ENCODE measurements around the gene SLC25A48.
A peak's percentile ranks its signal among the peaks of the same experiment; 100 is the strongest.

Gene SLC25A48

DNA sequence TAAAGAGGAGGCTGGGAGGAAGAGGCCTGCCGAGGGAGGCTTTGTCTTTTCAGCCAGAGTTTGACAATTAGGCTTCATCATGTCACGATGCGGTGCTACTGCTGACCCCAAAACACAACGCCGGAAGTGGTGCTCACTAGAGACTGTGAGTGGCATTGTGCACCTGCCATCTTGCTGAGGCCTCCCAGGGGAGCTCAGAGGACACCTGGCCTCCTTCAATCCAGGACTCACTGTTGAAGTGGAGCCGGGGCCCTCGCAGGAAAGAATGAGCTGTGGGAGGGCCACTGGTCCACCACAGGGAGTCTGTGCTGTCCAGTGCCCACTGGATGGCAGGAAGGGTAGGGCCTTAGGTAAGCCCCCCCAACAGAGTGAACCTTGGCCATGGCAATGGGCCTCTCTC is 12.7 kb upstream of the SLC25A48 start:
- no peaks in the 10 kb centered on the region for H3K36me3 ChIP-seq
- H4K20me1 ChIP-seq = no peaks in the 10 kb centered on the region
- no peaks in the 10 kb centered on the region for H3K27me3 ChIP-seq
- H3K4me2 ChIP-seq = peak overlapping the region in 8 of 11 experiments; percentile 10 to 53 (median 28); a peak in 11 of 22 replicates
- H3K27ac ChIP-seq = no peak overlapping the region
- peaks cover 0 to 10% (median 7%) of the 10 kb centered on the region in 10 experiments; a peak in 9 of 20 replicates for H3K4me1 ChIP-seq
- H3K4me3 ChIP-seq = no peak overlapping the region
- TF ChIP-seq Cebpa-rat (IDR thresholded peaks at IDR 0.05) = no peak
- H3K9me3 ChIP-seq (replicated peaks in 1 of 11) = no peaks in the 10 kb centered on the region
- H3K9ac ChIP-seq = no peak overlapping the region

DNA sequence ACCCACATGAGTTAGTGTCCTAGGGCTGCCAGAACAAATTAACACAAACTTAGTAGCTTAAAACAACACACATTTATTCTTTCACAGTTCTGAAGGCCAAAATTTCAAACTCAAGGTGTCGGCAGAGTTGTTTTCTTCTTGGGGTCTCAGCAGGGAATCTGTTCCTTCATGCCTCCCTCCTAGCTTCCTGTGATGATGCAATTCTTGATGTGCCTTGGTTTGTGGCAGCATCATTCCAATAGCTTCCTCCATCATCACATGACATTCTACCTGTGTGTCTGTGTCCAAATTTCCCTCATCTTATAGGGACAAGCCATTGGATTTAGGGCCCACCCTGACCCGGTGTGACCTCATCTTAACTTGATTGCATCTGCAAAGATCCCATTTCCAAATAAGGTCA is 12.2 kb upstream of the SLC25A48 start:
- Histone ChIP-seq H3K4me3 (no peak overlapping the region), H3K9ac (no peak overlapping the region), H3K27ac (no peak overlapping the region), H3K27me3 (no peaks in the 10 kb centered on the region), H3K9me3 (replicated peaks in 1 of 11) (no peaks in the 10 kb centered on the region), H3K36me3 (no peaks in the 10 kb centered on the region), H3K4me1 (peaks cover 0 to 10% (median 7%) of the 10 kb centered on the region in 10 experiments; a peak in 9 of 20 replicates), H4K20me1 (no peaks in the 10 kb centered on the region), H3K4me2 (peak overlapping the region in 7 of 11 experiments; percentile 10 to 53 (median 24); a peak in 5 of 22 replicates)
- 0 out of 22 replicates have a peak, but pooled peaks of 1 of the 11 experiments have one; percentile 20 for TF ChIP-seq Cebpa-rat (IDR thresholded peaks at IDR 0.05)

DNA sequence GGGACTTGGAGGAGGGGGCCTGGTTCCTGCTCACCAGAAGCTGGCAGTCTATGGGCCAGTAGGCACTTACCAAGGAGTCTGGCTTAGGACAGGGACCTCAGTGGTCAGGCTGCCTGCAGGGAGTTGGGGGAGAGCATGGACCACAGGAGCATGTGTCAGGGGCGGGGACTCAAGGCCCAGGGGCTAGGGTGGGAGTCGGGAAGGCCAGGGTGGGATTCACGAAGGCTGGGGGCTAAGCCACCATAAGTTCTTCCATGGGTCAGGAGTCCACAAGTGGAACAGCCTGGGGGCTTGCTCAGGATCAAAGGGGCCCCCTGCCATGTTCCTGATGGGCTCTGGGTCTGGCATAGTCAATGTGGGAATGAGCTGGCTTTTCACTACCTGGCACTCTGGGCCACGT is 11.5 kb upstream of the SLC25A48 start:
- Histone ChIP-seq H3K4me1 (peaks cover 0 to 10% (median 7%) of the 10 kb centered on the region in 10 experiments; a peak in 9 of 20 replicates), H4K20me1 (no peaks in the 10 kb centered on the region)

DNA sequence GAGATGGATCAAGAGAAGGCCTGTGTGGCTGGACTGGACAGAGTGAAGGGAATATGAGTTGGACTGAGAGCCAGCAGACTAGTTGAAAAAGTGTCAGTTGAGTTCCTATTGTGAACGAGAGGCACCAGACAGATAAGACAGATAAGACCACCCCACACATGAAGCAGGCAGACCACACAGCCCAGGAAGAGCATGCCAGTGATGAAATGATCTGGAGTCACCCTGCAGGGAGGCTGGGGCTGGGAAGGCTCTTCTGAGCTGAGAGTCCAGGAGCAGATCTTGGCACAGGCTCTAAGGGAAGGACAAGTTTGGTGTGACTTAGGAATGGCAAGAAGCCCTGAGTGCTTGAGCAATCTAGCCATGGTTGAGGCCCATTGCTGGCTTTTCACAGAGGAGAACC is 10.6 kb upstream of the SLC25A48 start:
- Histone ChIP-seq H3K4me2 (no peak overlapping the region), H3K9me3 (replicated peaks in 1 of 11) (no peaks in the 10 kb centered on the region), H3K9ac (no peak overlapping the region), H3K4me3 (no peak overlapping the region), H3K4me1 (peaks cover 0 to 10% (median 7%) of the 10 kb centered on the region in 10 experiments; a peak in 9 of 20 replicates), H3K27ac (no peak overlapping the region), H4K20me1 (no peaks in the 10 kb centered on the region), H3K27me3 (no peaks in the 10 kb centered on the region), H3K36me3 (no peaks in the 10 kb centered on the region)
- TF ChIP-seq Cebpa-rat (IDR thresholded peaks at IDR 0.05) = no peak

More for the DNA sequence above, 11.5 kb upstream of the SLC25A48 start:
- Histone ChIP-seq H3K4me3 (no peak overlapping the region), H3K4me2 (no peak overlapping the region), H3K36me3 (no peaks in the 10 kb centered on the region), H3K9ac (no peak overlapping the region), H3K27me3 (no peaks in the 10 kb centered on the region), H3K9me3 (replicated peaks in 1 of 11) (no peaks in the 10 kb centered on the region), H3K27ac (no peak overlapping the region)
- TF ChIP-seq Cebpa-rat (IDR thresholded peaks at IDR 0.05) = no peak

DNA sequence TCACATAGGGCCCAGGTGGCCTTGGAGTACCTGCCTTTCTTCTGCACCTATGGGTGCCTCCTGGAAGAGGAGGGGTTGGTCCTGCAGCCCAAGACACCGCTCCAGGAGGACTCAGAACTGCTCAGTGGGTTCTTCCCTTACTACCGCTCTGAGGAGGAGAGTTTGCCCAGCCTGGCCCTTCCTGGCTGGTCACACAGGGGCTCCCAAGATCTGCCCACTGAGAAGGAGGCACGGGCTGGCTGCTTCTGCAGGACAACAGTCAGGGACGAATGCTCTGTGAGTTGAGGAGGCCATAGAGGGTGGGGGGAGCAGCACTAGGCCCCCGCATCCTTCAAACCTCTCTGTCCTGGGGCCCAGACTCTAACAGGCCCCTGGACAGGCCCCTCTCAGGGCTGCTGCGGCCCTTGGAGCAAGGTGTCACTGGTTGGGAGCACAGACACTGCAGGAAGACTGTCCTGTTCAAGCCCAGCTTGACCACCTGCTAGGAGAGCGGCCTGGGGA is 9.9 kb upstream of the SLC25A48 start:
- Histone ChIP-seq H3K4me1 (peaks cover 0 to 10% (median 7%) of the 10 kb centered on the region in 10 experiments; a peak in 9 of 20 replicates), H3K27ac (no peak overlapping the region), H3K9ac (no peak overlapping the region), H4K20me1 (no peaks in the 10 kb centered on the region), H3K4me2 (no peak overlapping the region), H3K4me3 (no peak overlapping the region), H3K9me3 (replicated peaks in 1 of 11) (no peaks in the 10 kb centered on the region), H3K27me3 (no peaks in the 10 kb centered on the region), H3K36me3 (no peaks in the 10 kb centered on the region)
- TF ChIP-seq Cebpa-rat (IDR thresholded peaks at IDR 0.05) = no peak

DNA sequence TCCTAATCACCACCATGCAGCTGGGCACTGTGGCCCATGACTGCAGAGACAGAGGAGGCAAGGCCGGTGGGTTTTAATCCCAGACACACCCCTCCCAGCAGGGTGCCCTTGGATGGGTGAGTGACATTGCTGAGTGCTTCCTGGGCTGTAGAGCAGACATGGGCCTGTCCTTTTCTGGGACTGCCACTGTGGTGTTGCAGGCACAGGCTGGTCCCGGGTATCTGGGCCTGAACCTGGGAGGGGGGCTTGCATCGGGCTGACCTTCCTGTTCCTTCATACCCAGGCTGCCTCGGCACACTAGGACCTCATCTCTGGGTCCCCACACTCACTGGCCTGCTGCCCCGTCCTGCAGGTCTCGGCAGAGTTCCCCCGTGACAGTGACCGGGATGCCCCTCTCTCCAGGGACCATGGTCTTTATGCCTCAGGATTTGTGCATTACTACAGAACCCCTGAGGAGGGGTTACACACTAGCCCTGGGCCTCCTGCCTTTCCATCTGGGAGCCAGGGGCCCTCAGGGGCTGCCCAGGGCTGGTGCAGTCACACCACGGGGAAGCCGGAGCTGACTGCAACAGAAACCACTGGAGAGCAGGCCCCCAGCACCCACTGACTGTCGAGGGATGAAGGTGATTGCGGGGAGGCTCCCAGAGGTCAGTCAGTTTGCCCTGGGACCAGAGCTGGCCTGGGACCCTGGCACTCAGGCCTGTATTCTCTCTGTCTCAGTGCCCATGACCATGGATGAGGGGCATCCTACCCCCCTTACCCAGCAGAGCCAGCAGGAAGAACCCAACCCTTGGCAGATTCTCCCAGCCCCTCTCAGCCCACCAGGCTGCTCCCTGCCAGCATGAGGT is 8.9 kb upstream of the SLC25A48 start:
- Histone ChIP-seq H3K27ac (no peak overlapping the region), H3K9ac (no peak overlapping the region), H3K27me3 (no peaks in the 10 kb centered on the region; a peak in 1 of 22 replicates), H3K4me2 (no peak overlapping the region), H3K9me3 (replicated peaks in 1 of 11) (no peaks in the 10 kb centered on the region), H3K36me3 (no peaks in the 10 kb centered on the region), H3K4me3 (no peak overlapping the region), H4K20me1 (no peaks in the 10 kb centered on the region; a peak in 1 of 22 replicates), H3K4me1 (peaks cover 0 to 10% (median 7%) of the 10 kb centered on the region in 10 experiments; a peak in 9 of 20 replicates)
- no peak for TF ChIP-seq Cebpa-rat (IDR thresholded peaks at IDR 0.05)

DNA sequence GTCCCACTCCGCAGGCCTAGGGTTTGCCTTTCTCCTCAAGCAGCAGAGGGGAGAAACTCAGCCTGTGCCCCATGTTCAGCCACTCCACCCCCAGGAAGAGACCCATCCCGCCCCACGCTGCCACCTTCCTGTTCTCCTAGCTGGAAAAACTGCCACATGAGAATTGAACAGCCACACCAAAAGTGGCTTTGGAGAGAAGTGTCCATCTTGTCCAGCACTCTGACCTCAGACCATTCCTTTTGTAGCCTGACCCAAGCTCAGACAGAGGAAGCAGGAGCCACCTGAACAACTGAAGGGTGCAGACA is 8.3 kb upstream of the SLC25A48 start:
- no peaks in the 10 kb centered on the region for H3K36me3 ChIP-seq
- H3K4me2 ChIP-seq = no peak overlapping the region
- peaks cover 0 to 5% (median 0%) of the 10 kb centered on the region in 11 experiments; a peak in 2 of 22 replicates for H4K20me1 ChIP-seq
- no peak overlapping the region for H3K27ac ChIP-seq
- no peak for TF ChIP-seq Cebpa-rat (IDR thresholded peaks at IDR 0.05)
- no peaks in the 10 kb centered on the region for H3K9me3 ChIP-seq (replicated peaks in 1 of 11)
- H3K4me1 ChIP-seq = peaks cover 0 to 10% (median 7%) of the 10 kb centered on the region in 10 experiments; a peak in 9 of 20 replicates
- H3K4me3 ChIP-seq = no peak overlapping the region
- H3K27me3 ChIP-seq = peaks cover 0 to 5% (median 0%) of the 10 kb centered on the region in 11 experiments; a peak in 1 of 22 replicates
- no peak overlapping the region for H3K9ac ChIP-seq

DNA sequence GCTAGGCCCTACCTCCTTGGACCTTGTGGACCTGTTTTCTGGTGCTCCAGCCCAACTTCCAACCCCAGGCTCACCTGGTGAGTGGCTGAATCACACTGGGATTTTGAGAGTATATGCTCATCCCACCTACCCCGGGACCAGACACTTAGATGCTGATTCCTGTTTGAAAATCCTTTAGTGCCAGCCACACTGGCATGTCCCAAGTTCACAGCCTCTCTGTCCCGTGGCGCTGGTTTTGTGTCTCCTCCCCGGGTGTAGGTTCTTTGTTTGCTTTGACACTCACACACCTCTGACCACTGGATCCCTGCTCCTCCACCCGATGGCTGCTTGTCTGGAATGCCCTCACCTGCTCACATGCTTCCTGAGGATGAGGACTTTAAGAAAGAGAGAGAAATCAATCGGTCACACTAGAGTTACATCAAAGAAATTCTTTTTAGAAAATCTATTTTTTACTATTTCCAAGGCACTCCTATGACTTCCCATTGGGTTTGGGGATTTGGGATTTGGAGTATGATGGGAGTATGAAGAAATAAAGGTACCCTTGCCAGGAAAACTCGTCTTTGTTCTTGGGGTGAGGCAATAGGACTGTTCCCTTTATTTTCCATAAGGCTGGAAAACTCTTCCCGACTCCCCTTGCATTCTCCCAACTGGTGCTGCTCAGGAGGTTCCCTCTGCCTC is 7.3 kb upstream of the SLC25A48 start:
- Histone ChIP-seq H3K4me1 (peaks cover 0 to 5% (median 0%) of the 10 kb centered on the region in 10 experiments; a peak in 5 of 20 replicates), H3K4me2 (no peak overlapping the region), H3K27ac (no peak overlapping the region), H3K9me3 (replicated peaks in 1 of 11) (no peaks in the 10 kb centered on the region), H3K27me3 (peaks cover 0 to 11% (median 0%) of the 10 kb centered on the region in 11 experiments; a peak in 1 of 22 replicates), H3K9ac (no peak overlapping the region), H4K20me1 (peaks cover 0 to 5% (median 0%) of the 10 kb centered on the region in 11 experiments; a peak in 2 of 22 replicates), H3K4me3 (no peak overlapping the region), H3K36me3 (no peaks in the 10 kb centered on the region)
- TF ChIP-seq Cebpa-rat (IDR thresholded peaks at IDR 0.05) = no peak
